ENCODE measurements around the gene TRIM61.

GRCh38 chr4:165006886-165007285 is 29.4 kb upstream of the TRIM61 start:
- no peak for TF ChIP-seq CTCF (IDR thresholded peaks at IDR 0.05)
- TF ChIP-seq NFIC (IDR thresholded peaks at IDR 0.05; ENCODE audit: borderline replicate concordance) = no peak
- no peak for TF ChIP-seq MAX (IDR thresholded peaks at IDR 0.05; ENCODE audit: low read depth)
- no peak for TF ChIP-seq TCF12 (IDR thresholded peaks at IDR 0.05)
- TF ChIP-seq POLR2AphosphoS5 (IDR thresholded peaks at IDR 0.05; ENCODE audit: low read depth, low read length) = no peak

Data from SK-N-SH (cell line).